Cardiac fibroblast (primary cell): ENCODE measurements around the gene IQGAP1.
"Not testable (repeated sequence)": the region's sequence is repeated elsewhere in the genome, so short reads cannot be mapped to it uniquely, and the experiment has no call there.

ENCODE experiments used
- DNase-seq, 2 donors: peaks; one replicate each; pipeline versions ENCODE4 v3.0.0 to v3.0.0-alpha.2; 2010; ENCODE audit warnings: low read depth in 2 of 2
- H3K4me3 ChIP-seq, 2 donors: replicated peaks in 1 of 2; 1 replicate in 1 of 2; 2 replicates in 1 of 2; pipeline ENCODE4 v1.5.1; 2011; ENCODE audit warnings: low read depth in 2 of 2, low read length in 2 of 2, mild to moderate bottlenecking in 2 of 2, moderate library complexity in 1 of 2
- TF ChIP-seq, protein P1 (sequence below): IDR thresholded peaks from one replicate; pipeline ENCODE4 v1.5.1; 2011; ENCODE audit warnings: low read depth, mild to moderate bottlenecking, low read length, inconsistent platforms

Gene IQGAP1

DNA sequence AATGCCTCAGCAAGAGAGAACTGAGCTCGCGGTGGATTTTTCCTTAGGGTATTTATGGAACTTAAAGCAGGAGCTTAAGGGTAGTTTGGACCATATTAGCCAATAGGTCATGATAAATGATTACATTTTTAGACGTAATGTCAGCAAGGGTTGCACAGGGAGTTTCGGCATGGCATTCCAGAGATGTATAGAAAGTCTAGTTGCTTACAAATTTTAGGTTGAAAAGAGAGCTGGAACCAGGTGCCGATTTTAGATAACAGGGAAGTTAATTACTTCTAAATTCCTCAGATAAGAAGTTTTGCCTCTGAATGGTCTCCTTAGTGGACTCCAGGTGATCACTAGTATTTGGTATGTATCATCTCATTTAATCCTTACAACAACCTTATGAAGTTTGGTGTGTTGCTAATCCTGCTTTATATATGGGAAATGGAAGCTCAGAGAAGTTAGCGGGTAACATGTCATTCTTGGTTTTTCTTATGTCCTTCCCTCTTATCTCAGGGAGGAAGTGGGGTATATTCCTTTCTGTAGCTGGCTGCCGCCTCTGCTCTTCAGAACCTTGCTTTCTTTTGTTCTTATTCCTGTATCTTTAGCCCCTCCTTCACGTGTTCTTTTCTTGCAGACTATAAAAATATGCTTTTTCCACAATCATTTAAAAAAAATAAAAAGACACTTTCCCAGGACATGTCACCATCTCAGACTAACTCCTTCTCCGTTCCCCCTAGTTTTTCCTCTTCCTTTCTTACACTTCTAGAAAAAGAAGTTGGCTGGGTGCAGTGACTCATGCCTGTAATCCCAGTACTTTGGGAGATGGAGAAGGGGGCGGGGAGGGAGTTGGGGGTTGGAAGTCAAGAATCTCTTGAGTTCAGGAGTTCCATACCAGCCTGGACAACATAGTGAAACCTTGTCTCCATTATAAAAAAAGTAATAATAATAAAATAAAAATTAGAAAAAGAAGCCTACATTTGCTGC, 25.7 kb downstream of the IQGAP1 start:
- peak overlapping the region in 1 of 2 donors; percentile 12 for H3K4me3 ChIP-seq
- DNase-seq, result peak; percentile 64 to 74
- TF ChIP-seq, protein P1, sequence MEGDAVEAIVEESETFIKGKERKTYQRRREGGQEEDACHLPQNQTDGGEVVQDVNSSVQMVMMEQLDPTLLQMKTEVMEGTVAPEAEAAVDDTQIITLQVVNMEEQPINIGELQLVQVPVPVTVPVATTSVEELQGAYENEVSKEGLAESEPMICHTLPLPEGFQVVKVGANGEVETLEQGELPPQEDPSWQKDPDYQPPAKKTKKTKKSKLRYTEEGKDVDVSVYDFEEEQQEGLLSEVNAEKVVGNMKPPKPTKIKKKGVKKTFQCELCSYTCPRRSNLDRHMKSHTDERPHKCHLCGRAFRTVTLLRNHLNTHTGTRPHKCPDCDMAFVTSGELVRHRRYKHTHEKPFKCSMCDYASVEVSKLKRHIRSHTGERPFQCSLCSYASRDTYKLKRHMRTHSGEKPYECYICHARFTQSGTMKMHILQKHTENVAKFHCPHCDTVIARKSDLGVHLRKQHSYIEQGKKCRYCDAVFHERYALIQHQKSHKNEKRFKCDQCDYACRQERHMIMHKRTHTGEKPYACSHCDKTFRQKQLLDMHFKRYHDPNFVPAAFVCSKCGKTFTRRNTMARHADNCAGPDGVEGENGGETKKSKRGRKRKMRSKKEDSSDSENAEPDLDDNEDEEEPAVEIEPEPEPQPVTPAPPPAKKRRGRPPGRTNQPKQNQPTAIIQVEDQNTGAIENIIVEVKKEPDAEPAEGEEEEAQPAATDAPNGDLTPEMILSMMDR, result no peak

DNA sequence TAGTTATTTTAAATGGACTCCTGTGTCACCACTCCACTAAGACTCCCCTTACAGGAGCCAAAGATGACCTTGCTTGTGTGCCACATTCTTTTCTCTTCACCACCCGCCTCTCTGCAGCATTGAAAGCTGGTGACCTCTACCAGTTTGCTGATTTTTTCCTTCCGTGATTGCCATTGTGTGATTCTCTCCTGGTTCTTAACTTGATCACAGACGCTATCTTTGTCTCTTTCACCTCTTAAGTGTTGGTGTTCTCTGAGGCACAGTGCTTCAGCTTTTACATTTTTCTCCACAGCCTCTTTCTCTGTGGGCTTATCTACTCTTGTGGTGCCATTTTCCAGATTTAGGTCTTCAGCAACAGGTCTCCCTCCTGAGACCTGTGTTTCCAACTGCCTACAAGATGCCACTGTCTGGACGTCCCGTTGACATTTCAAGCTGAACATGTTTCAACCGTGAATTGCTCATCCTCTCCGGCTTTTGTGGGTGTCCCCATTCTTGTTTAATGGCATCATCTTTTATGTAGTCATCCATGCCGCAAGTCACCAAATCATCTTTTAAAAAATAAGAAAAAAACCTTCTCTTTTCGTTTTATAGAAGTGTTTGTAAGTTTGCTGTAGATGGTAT, 26.5 kb downstream of the IQGAP1 start:
- H3K4me3 ChIP-seq, result peak overlapping the region in 1 of 2 donors; percentile 35
- peak; percentile 34 to 92 for DNase-seq
- TF ChIP-seq, protein P1, result no peak

DNA sequence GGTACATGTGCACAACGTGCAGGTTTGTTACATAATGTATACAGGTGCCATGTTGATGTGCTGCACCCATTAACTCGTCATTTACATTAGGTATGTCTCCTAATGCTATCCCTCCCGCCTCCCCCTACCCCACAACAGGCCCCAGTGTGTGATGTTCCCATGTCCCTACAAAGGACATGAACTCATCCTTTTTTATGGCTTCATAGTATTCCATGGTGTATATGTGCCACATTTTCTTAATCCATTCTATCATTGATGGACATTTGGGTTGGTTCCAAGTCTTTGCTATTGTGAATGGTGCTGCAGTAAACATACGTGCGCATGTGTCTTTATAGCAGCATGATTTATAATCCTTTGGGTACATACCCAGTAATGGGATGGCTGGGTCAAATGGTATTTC, 28.0 kb downstream of the IQGAP1 start:
- DNase-seq, H3K4me3 ChIP-seq: not testable (repeated sequence)

DNA sequence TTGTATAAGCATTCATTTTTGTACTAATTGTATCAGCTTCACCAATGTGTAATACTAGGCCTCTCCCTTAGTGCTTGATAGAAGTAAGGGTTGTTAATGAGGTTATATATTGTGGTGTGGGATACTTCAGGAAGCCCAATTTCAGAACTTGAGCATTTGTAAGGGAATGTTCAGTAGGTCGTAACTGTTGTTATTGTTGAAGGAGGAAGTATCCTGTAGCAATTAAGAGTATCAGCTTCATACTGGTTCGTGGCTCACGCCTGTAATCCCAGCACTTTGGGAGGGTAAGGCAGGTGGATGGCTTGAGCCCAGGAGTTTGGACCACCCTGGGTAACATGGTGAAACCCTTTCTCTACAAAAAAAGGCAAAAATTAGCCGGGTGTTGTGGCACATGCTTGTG, 30.6 kb downstream of the IQGAP1 start:
- DNase-seq, result no peak
- H3K4me3 ChIP-seq, result no peak overlapping the region
- TF ChIP-seq, protein P1, result no peak

DNA sequence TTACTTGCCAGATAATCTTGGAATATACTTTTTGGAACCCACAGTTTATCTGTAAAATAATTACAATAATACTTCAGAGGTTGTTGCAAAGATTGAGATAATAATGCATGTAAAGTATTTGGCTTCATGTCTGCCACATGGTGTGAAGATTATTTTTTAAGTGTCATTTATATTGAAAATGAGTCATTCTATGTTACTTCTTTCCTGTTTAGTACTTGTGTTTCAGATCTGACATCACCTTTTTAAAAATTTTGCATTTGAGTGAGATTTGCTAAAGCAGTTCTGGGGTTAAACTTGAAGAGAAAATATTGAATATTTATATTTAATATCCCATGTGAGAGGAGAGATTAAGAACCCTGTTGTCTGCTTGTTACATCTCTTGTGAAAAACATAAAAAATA, 31.2 kb downstream of the IQGAP1 start:
- TF ChIP-seq, protein P1, result no peak
- no peak overlapping the region for H3K4me3 ChIP-seq
- DNase-seq, result peak in 1 of 2 donors; percentile 35

DNA sequence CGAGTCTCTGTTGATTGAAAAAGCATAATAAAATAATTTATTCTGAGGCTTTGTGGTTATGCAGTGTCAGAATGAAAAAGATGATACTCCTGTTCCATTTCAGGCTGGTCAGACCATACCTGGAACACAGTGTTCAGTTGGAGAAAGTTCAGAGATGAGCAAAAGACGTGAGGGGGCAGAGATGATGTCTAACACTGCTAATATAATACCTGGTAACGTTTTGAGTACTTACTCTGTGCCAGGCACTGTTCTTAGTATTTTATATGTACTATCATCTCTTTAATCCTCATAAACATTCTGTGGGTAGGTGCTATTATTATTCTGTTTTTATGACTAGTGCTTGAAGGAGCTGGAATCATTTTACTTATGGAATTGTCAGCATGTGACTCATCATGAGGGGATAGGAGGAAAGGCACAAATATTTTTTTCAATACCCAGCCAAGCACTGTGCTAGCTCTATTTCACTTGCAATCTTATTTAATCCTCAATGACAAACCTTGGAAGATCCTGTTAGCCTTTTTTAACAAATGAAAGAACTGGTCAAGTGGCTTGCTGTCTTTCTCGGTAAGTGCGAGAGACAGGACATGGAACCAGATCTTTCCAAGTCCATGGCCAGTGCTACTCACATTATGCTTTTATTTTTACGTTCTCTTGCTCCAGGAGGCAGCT, 31.8 kb downstream of the IQGAP1 start:
- H3K4me3 ChIP-seq, result no peak overlapping the region
- DNase-seq, result peak; percentile 75 to 87
- TF ChIP-seq, protein P1, result no peak

DNA sequence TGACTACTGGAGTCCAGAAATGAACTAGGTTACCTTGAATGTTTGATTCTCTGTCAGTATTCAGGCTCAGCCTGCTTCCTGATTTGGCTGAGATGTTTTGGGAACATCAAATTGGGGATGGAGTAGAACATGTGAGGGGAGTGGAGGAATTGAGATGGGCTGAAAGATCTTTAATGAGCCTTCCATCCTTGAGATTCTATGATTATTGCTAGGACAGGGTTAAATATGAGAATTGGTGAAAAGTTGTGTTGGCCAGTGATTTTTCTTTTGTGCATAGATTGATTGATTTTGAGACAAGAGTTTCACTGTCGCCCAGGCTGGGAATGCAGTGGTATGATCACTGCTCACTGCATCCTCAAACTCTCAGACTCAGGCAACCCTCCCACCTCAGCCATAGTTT, 32.4 kb downstream of the IQGAP1 start:
- H3K4me3 ChIP-seq, result no peak overlapping the region
- TF ChIP-seq, protein P1, result no peak
- no peak for DNase-seq
